Endothelial cell of umbilical vein (primary cell): Measurements from ENCODE around the gene SOX8. TPM values are rescaled to one million over a fixed set of nuclear protein-coding genes. Genes with fewer than 3 reads are reported as not detected.

Experiments
- BruUV-seq: library from RNA; stranded (reverse); fragments of 400-500 nt; replicated peaks from 2 replicates; lab custom pipeline; 2021; lab: Mats Ljungman, UMichigan
- CTCF ChIA-PET: fragments of 300-600, 350-600 bp; sonication (Branson Sonifier 250); formaldehyde crosslinking; loops from one replicate; lab custom pipeline; 2021; ENCODE audit warnings: antibody characterized with exemption, inconsistent platforms; lab: Charles Lee
- POLR2A ChIA-PET: fragments of 300-600, 350-600 bp; sonication (Branson Sonifier 250); formaldehyde crosslinking; loops from one replicate; lab custom pipeline; 2021; ENCODE audit warnings: antibody characterized with exemption, inconsistent platforms; lab: Charles Lee
- DNase-seq: peaks from one replicate; pipeline ENCODE4 v3.0.0-alpha.2; 2011; ENCODE audit warnings: low read depth, low spot score
- FAIRE-seq: peaks from 2 replicates; lab custom pipeline; 2011; peaks lifted over from hg19 to GRCh38; lab: Jason Lieb, UNC
- H2AFZ ChIP-seq: 2 replicates; pipeline ENCODE4 v1.6.0; 2012; ENCODE audit warnings: low read depth, low read length, control low read depth, inconsistent platforms
- H3K27ac ChIP-seq: 2 replicates; pipeline ENCODE4 v1.5.1; 2011; ENCODE audit warnings: low read depth, mild to moderate bottlenecking, control low read depth, low read length, moderate library complexity; ENCODE audit not compliant: insufficient read depth
- H3K27me3 ChIP-seq, 2 experiments: 2 replicates each; pipeline versions ENCODE4 v1.6.0 to v1.6.1; 2011; ENCODE audit warnings: low read length in 2 of 2, mixed read lengths in 1 of 2; ENCODE audit not compliant: control insufficient read depth in 2 of 2, insufficient read depth in 2 of 2
- H3K36me3 ChIP-seq, 2 experiments: 2 replicates in 1 of 2; 3 replicates in 1 of 2; pipeline ENCODE4 v1.5.1; 2011; ENCODE audit warnings: low read length in 2 of 2, mild to moderate bottlenecking in 1 of 2, moderate library complexity in 1 of 2; ENCODE audit not compliant: control insufficient read depth in 2 of 2, insufficient read depth in 2 of 2; ENCODE audit errors: extremely low read depth in 1 of 2
- H3K4me1 ChIP-seq: 3 replicates; pipeline ENCODE4 v1.5.1; 2011; ENCODE audit warnings: mild to moderate bottlenecking, low read length; ENCODE audit not compliant: control insufficient read depth, insufficient read depth; ENCODE audit errors: extremely low read depth
- H3K4me2 ChIP-seq: 2 replicates; pipeline ENCODE4 v1.6.1; 2011; ENCODE audit warnings: low read length, control low read depth, mixed read lengths; ENCODE audit not compliant: insufficient read depth
- H3K4me3 ChIP-seq, 3 experiments: fragments of 200-600 bp in 1 of 3; sonication (generic), shearing (Covaris generic) in 1 of 3; replicated peaks in 1 of 3; 2 replicates each; pipeline ENCODE4 v1.5.1; 2011 to 2016; ENCODE audit warnings: control low read depth in 3 of 3, low read length in 3 of 3, mild to moderate bottlenecking in 2 of 3, inconsistent platforms in 1 of 3, low read depth in 1 of 3, moderate library complexity in 1 of 3; ENCODE audit not compliant: insufficient read depth in 1 of 3
- H3K79me2 ChIP-seq: 2 replicates; pipeline ENCODE4 v1.6.0; 2012; ENCODE audit warnings: low read length, inconsistent platforms; ENCODE audit not compliant: control insufficient read depth, insufficient read depth
- H3K9ac ChIP-seq: replicated peaks from 2 replicates; pipeline ENCODE3; 2011; ENCODE audit warnings: low read length, control low read depth; ENCODE audit not compliant: insufficient read depth; ENCODE audit errors: extremely low read depth
- H3K9me1 ChIP-seq: replicated peaks from 3 replicates; pipeline ENCODE4 v1.6.0; 2011; ENCODE audit warnings: mild to moderate bottlenecking, low read length; ENCODE audit not compliant: control insufficient read depth, insufficient read depth; ENCODE audit errors: extremely low read depth
- H3K9me3 ChIP-seq: replicated peaks from 2 replicates; pipeline ENCODE4 v1.5.1; 2012; ENCODE audit warnings: low read length, inconsistent platforms; ENCODE audit not compliant: control insufficient read depth, insufficient read depth
- H4K20me1 ChIP-seq: replicated peaks from 2 replicates; pipeline ENCODE3; 2011; ENCODE audit warnings: mild to moderate bottlenecking, low read length; ENCODE audit not compliant: control insufficient read depth, insufficient read depth; ENCODE audit errors: extremely low read depth
- GATA2 ChIP-seq: IDR thresholded peaks from 2 replicates; pipeline ENCODE4 v1.7.0; 2011; ENCODE audit warnings: low read depth, mild to moderate bottlenecking, moderate library complexity, mixed read lengths, low read length; ENCODE audit not compliant: insufficient read length, insufficient read depth
- JUN ChIP-seq: IDR thresholded peaks from 2 replicates; pipeline ENCODE4 v1.6.1; 2011; ENCODE audit warnings: borderline replicate concordance, low read depth; ENCODE audit not compliant: insufficient read length, insufficient read depth
- MAX ChIP-seq: IDR thresholded peaks from 2 replicates; pipeline ENCODE4 v1.6.1; 2011; ENCODE audit not compliant: insufficient read depth, insufficient read length
- POLR2A ChIP-seq: IDR thresholded peaks from 2 replicates; pipeline ENCODE4 v1.6.1; 2012; ENCODE audit warnings: low read depth, mild to moderate bottlenecking, control low read depth, low read length
- POLR2AphosphoS5 ChIP-seq: IDR thresholded peaks from 2 replicates; pipeline ENCODE4 v1.6.1; 2012; ENCODE audit warnings: low read depth, mild to moderate bottlenecking, control low read depth, low read length, moderate library complexity; ENCODE audit not compliant: insufficient read depth
- dilution Hi-C: fragments of 300-500 bp; cut with MboI; formaldehyde crosslinking; loops from one replicate; pipeline ENCODE4 v1.15.0; 2019; ENCODE audit warnings: low sequenced_read_pairs; ENCODE audit not compliant: extremely low pct_ligation_motif_present
- intact Hi-C: fragments of 100-400 bp; cut with micrococcal nuclease; formaldehyde crosslinking; loops from one replicate; pipeline ENCODE4 v1.10.0; 2022
- polyA plus RNA-seq, 4 experiments: library from polyadenylated mRNA; depleted of rRNA in 3 of 4; stranded (reverse) in 3 of 4; unstranded in 1 of 4; fragments of >200 nt; gene quantifications; 2 replicates each; pipeline versions ENCODE4 v1.2.1 to v1.2.3, GENCODE V29; 2011 to 2012; ENCODE audit warnings: missing spikeins in 1 of 4
- total RNA-seq: library from RNA; stranded (reverse); gene quantifications from 2 replicates; pipeline ENCODE4 v1.2.3, GENCODE V29; 2021
- TF ChIP-seq, protein P1 (sequence below), 2 donors: IDR thresholded peaks; 1 replicate in 1 of 2; 2 replicates in 1 of 2; pipeline ENCODE4 v1.5.1; 2011; ENCODE audit warnings: low read length in 2 of 2, mild to moderate bottlenecking in 2 of 2, moderate library complexity in 2 of 2, control low read depth in 1 of 2, inconsistent platforms in 1 of 2, low read depth in 1 of 2; ENCODE audit not compliant: insufficient read depth in 1 of 2; ENCODE audit errors: extremely low read depth in 1 of 2

The SOX8 gene
- total and polyA plus RNA-seq, 2 donors (not counting 3 experiments of a cell fraction or from before 2014, with no cell fraction given) = 0.52 to 0.53 TPM

DNA sequence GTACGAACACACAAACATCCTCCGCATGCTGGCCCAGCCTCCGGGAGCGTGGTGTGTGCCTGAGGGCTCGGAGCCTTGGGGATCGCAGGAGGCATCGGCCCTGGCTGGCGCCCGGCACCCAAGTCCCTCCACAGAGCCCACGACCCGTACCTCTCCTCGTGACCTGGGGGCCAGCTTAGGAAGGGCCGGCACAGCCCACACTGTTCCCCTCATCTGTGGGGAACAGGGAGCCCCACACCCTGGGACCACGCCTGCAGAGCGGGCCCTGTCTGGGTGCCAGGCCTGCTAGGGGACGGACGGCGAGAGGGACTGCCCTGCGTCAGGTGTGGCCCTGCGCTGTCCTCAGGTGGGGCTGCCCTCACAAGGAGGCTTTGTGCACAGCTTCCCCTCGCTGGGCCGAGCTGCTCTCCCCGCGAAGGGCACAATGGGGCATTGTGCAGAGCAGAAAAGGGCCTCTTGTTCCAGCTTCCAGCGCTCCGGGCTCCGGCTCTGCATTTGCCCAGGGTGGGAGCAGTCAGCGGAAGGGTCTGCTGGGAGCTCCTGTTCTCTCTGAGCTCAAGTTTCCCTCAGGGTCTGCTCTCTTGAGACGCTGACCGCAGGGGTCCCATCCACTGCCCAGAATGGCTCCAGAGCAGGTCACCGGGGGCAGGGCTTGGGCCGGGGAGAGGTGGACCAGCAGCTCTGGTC lies 9.1 kb upstream of the SOX8 start:
- Histone ChIP-seq H3K9me1 (no peaks in the 10 kb centered on the region), H3K4me3 (no peak overlapping the region), H3K9me3 (no peaks in the 10 kb centered on the region), H3K36me3 (no peaks in the 10 kb centered on the region), H3K27ac (no peak overlapping the region), H3K4me1 (peaks cover 7% of the 10 kb centered on the region), H3K9ac (no peak overlapping the region), H3K4me2 (no peak overlapping the region), H4K20me1 (no peaks in the 10 kb centered on the region), H3K79me2 (no peaks in the 10 kb centered on the region), H2AFZ (no peak overlapping the region), H3K27me3 (no peaks in the 10 kb centered on the region)
- ChIA-PET CTCF (interaction anchor here (1.1 to 1.7 kb wide), 2 partner anchors 9 kb away, joined by 4 to 7 read pairs; partner anchors contain the start of gene SOX8), POLR2A (no interaction called here)
- no peak for TF ChIP-seq POLR2AphosphoS5
- TF ChIP-seq, protein P1, sequence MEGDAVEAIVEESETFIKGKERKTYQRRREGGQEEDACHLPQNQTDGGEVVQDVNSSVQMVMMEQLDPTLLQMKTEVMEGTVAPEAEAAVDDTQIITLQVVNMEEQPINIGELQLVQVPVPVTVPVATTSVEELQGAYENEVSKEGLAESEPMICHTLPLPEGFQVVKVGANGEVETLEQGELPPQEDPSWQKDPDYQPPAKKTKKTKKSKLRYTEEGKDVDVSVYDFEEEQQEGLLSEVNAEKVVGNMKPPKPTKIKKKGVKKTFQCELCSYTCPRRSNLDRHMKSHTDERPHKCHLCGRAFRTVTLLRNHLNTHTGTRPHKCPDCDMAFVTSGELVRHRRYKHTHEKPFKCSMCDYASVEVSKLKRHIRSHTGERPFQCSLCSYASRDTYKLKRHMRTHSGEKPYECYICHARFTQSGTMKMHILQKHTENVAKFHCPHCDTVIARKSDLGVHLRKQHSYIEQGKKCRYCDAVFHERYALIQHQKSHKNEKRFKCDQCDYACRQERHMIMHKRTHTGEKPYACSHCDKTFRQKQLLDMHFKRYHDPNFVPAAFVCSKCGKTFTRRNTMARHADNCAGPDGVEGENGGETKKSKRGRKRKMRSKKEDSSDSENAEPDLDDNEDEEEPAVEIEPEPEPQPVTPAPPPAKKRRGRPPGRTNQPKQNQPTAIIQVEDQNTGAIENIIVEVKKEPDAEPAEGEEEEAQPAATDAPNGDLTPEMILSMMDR (IDR thresholded peaks at IDR 0.05; ENCODE audit: extremely low read depth in 1 of 2, insufficient read depth in 1 of 2, low read depth in 1 of 2, low read length in 2 of 2) = no peak
- TF ChIP-seq JUN = no peak
- no peak for TF ChIP-seq GATA2
- no peak for TF ChIP-seq POLR2A
- no peak for TF ChIP-seq MAX
- DNase-seq (no peak), FAIRE-seq (no peak)
- intact Hi-C loops (no loop called here), dilution Hi-C loops (no loop called here)
- no TSS peak for BruUV-seq
